ENCODE data around the gene SLC6A11.

DNA sequence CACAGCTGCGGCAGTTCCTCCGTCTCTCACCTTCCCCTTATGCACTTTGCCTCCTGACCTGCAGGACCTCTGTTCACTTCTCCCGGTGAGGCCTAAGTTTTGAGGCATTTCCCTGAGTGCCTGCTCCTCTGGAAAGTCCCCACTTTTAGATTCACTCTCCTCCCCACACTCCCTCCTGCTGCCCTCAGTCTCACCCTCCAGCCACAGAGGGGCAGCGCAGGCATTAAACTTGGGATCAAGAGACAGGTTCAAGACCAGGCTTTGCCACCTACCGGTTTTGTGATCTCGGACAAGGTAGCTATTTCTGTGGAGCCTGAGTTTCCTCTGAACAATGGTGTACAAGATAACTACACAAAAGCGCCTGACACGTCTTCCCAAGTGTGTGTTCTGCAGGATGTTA lies 19.4 kb downstream of the SLC6A11 start:
- TF ChIP-seq, protein P1, sequence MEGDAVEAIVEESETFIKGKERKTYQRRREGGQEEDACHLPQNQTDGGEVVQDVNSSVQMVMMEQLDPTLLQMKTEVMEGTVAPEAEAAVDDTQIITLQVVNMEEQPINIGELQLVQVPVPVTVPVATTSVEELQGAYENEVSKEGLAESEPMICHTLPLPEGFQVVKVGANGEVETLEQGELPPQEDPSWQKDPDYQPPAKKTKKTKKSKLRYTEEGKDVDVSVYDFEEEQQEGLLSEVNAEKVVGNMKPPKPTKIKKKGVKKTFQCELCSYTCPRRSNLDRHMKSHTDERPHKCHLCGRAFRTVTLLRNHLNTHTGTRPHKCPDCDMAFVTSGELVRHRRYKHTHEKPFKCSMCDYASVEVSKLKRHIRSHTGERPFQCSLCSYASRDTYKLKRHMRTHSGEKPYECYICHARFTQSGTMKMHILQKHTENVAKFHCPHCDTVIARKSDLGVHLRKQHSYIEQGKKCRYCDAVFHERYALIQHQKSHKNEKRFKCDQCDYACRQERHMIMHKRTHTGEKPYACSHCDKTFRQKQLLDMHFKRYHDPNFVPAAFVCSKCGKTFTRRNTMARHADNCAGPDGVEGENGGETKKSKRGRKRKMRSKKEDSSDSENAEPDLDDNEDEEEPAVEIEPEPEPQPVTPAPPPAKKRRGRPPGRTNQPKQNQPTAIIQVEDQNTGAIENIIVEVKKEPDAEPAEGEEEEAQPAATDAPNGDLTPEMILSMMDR (IDR thresholded peaks at IDR 0.05; ENCODE audit: low read length): no peak
- no peak for TF ChIP-seq EZH2 (IDR thresholded peaks at IDR 0.05; ENCODE audit: borderline replicate concordance, low read length)
